GM12891 (cell line): ENCODE results near the gene TAOK2.

ENCODE experiments used
- DNase-seq: peaks from one replicate; pipeline ENCODE4 v3.0.0; 2011; ENCODE audit warnings: low spot score; ENCODE audit not compliant: insufficient read length
- FAIRE-seq: peaks from 2 replicates; lab custom pipeline; 2011; peaks lifted over from hg19 to GRCh38; lab: Jason Lieb, UNC
- PAX5 ChIP-seq: IDR thresholded peaks from 2 replicates; pipeline ENCODE4 v1.6.1; 2011; ENCODE audit warnings: low read length, moderate library complexity, mild to moderate bottlenecking; ENCODE audit not compliant: insufficient read depth, severe bottlenecking
- POLR2A ChIP-seq: IDR thresholded peaks from 2 replicates; pipeline ENCODE4 v1.6.1; 2011; ENCODE audit warnings: low read depth, low read length, control low read depth
- POLR2AphosphoS5 ChIP-seq: IDR thresholded peaks from 2 replicates; pipeline ENCODE4 v1.6.1; 2011; ENCODE audit warnings: low read depth, low read length, control low read depth
- POU2F2 ChIP-seq: IDR thresholded peaks from 2 replicates; pipeline ENCODE4 v1.6.1; 2011; ENCODE audit warnings: low read depth, mild to moderate bottlenecking, control low read depth, low read length, moderate library complexity
- SPI1 ChIP-seq: IDR thresholded peaks from 2 replicates; pipeline ENCODE4 v1.6.1; 2011; ENCODE audit warnings: low read depth, low read length, control low read depth
- TAF1 ChIP-seq: IDR thresholded peaks from 2 replicates; pipeline ENCODE4 v1.6.1; 2011; ENCODE audit warnings: low read depth, low read length, control low read depth

TAOK2 gene

GRCh38 chr16:29977063-29977825 is 3.6 kb downstream of the TAOK2 start:
- FAIRE-seq (no peak), DNase-seq (no peak)

GRCh38 chr16:29978081-29978480 is 4.4 kb downstream of the TAOK2 start:
- FAIRE-seq (no peak), DNase-seq (no peak)
- TF ChIP-seq SPI1 (no peak), PAX5 (no peak)

More at GRCh38 chr16:29977063-29977825, 3.6 kb downstream of the TAOK2 start:
- TF ChIP-seq POLR2A: no peak
- TF ChIP-seq POLR2AphosphoS5: no peak
- TF ChIP-seq TAF1: no peak
- TF ChIP-seq POU2F2: no peak
- no peak for TF ChIP-seq PAX5
- TF ChIP-seq SPI1: no peak

- DNase-seq (no peak), FAIRE-seq (no peak)
- TF ChIP-seq POLR2AphosphoS5 (no peak), POLR2A (no peak), POU2F2 (no peak), PAX5 (no peak), SPI1 (no peak), TAF1 (no peak)
These were observed 5.0 kb downstream of the TAOK2 start for GRCh38 chr16:29978564-29979270.

GRCh38 chr16:29982560-29983419 is 9.1 kb downstream of the TAOK2 start:
- FAIRE-seq (no peak), DNase-seq (no peak)
- no peak for TF ChIP-seq POLR2AphosphoS5
- TF ChIP-seq TAF1: no peak
- no peak for TF ChIP-seq SPI1
- TF ChIP-seq POU2F2: no peak
- no peak for TF ChIP-seq POLR2A
- no peak for TF ChIP-seq PAX5

- DNase-seq (no peak), FAIRE-seq (no peak)
- TF ChIP-seq SPI1: no peak
- TF ChIP-seq POU2F2: no peak
- no peak for TF ChIP-seq POLR2AphosphoS5
- TF ChIP-seq POLR2A: no peak
- no peak for TF ChIP-seq TAF1
- no peak for TF ChIP-seq PAX5
These were observed 9.9 kb downstream of the TAOK2 start for GRCh38 chr16:29983420-29984136.

GRCh38 chr16:29984137-29984763 is 10.6 kb downstream of the TAOK2 start:
- DNase-seq (no peak), FAIRE-seq (no peak)
- TF ChIP-seq POLR2A: no peak
- no peak for TF ChIP-seq PAX5
- no peak for TF ChIP-seq POLR2AphosphoS5
- no peak for TF ChIP-seq POU2F2
- no peak for TF ChIP-seq TAF1
- TF ChIP-seq SPI1: no peak

GRCh38 chr16:29984764-29985147 is 11.1 kb downstream of the TAOK2 start:
- FAIRE-seq: no peak
- no peak for DNase-seq
- no peak for TF ChIP-seq POLR2AphosphoS5
- no peak for TF ChIP-seq TAF1
- TF ChIP-seq PAX5: no peak
- TF ChIP-seq SPI1: no peak
- TF ChIP-seq POLR2A: no peak
- TF ChIP-seq POU2F2: no peak

GRCh38 chr16:29985271-29985811 is 11.7 kb downstream of the TAOK2 start:
- FAIRE-seq: no peak
- DNase-seq: no peak
- no peak for TF ChIP-seq TAF1
- TF ChIP-seq POU2F2: no peak
- TF ChIP-seq POLR2AphosphoS5: no peak
- TF ChIP-seq PAX5: no peak
- TF ChIP-seq SPI1: no peak
- no peak for TF ChIP-seq POLR2A
